ENCODE data around the gene TSKU. TPM values are rescaled to one million over a fixed set of nuclear protein-coding genes. Genes with fewer than 3 reads are reported as not detected.

The TSKU gene
- total and polyA plus RNA-seq, 2 experiments from 2014 or later, result 61.9 to 81.9 TPM

DNA sequence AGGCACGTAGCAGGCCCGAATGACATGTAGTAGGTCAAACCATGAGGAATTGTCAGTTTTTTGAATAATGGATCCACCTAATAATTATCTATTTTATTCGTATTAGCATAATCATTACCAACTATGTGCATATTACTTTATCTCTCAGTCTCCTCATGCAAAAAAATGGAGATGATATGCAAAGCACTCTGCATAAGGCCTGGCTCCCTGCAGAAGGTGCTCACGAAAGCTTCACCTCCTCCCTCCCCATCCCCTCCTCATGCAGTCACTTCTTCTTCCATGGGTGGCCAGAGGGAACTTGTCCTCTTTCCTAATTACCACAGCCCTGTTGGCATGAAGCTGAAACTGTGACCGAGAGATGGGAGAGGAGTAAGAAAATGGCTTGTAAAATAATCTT, 20.8 kb upstream of the TSKU start:
- TF ChIP-seq EZH2phosphoT487 (IDR thresholded peaks at IDR 0.05; ENCODE audit: low read depth, severe bottlenecking, unreplicated experiment) (no peak), EZH2 (IDR thresholded peaks at IDR 0.05; ENCODE audit: borderline replicate concordance) (no peak)
- TF ChIP-seq, protein P1, sequence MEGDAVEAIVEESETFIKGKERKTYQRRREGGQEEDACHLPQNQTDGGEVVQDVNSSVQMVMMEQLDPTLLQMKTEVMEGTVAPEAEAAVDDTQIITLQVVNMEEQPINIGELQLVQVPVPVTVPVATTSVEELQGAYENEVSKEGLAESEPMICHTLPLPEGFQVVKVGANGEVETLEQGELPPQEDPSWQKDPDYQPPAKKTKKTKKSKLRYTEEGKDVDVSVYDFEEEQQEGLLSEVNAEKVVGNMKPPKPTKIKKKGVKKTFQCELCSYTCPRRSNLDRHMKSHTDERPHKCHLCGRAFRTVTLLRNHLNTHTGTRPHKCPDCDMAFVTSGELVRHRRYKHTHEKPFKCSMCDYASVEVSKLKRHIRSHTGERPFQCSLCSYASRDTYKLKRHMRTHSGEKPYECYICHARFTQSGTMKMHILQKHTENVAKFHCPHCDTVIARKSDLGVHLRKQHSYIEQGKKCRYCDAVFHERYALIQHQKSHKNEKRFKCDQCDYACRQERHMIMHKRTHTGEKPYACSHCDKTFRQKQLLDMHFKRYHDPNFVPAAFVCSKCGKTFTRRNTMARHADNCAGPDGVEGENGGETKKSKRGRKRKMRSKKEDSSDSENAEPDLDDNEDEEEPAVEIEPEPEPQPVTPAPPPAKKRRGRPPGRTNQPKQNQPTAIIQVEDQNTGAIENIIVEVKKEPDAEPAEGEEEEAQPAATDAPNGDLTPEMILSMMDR (IDR thresholded peaks at IDR 0.05; ENCODE audit: poor library complexity), result no peak
- no peaks in the 10 kb centered on the region for H3K9me3 ChIP-seq (ENCODE audit: low read depth)
- no peak overlapping the region for H2AFZ ChIP-seq
- no peaks in the 10 kb centered on the region for H4K20me1 ChIP-seq (ENCODE audit: insufficient read depth, poor library complexity, severe bottlenecking)
- no peaks in the 10 kb centered on the region for H3K27me3 ChIP-seq
- 97% methylated on average over 5 of the region's 5 CpGs for WGBS (ENCODE audit: low lambda C conversion rate, missing lambda C conversion rate)
- no peaks in the 10 kb centered on the region for H3K9me2 ChIP-seq (replicated peaks; ENCODE audit: insufficient read depth)
- H3K4me3 ChIP-seq, result no peak overlapping the region
- H3K36me3 ChIP-seq (replicated peaks; ENCODE audit: insufficient read depth, low read depth), result no peaks in the 10 kb centered on the region
- H3K79me2 ChIP-seq, result no peaks in the 10 kb centered on the region
- no peak overlapping the region for H3K4me2 ChIP-seq
- no peak for DNase-seq (ENCODE audit: low spot score)
- H3K4me1 ChIP-seq (ENCODE audit: insufficient read depth), result peaks cover 10% of the 10 kb centered on the region
- no peak overlapping the region for H3K27ac ChIP-seq

- H3K27me3 ChIP-seq, result no peaks in the 10 kb centered on the region
- H3K36me3 ChIP-seq (replicated peaks; ENCODE audit: insufficient read depth, low read depth), result no peaks in the 10 kb centered on the region
- no peak overlapping the region for H3K4me3 ChIP-seq
- no peak overlapping the region for H3K27ac ChIP-seq
- 95% methylated on average over 5 of the region's 5 CpGs for WGBS (ENCODE audit: low lambda C conversion rate, missing lambda C conversion rate)
- H3K79me2 ChIP-seq, result no peaks in the 10 kb centered on the region
- no peak for DNase-seq (ENCODE audit: low spot score)
- no peaks in the 10 kb centered on the region for H3K9me2 ChIP-seq (replicated peaks; ENCODE audit: insufficient read depth)
- no peaks in the 10 kb centered on the region for H3K9me3 ChIP-seq (ENCODE audit: low read depth)
- H4K20me1 ChIP-seq (ENCODE audit: insufficient read depth, poor library complexity, severe bottlenecking), result no peaks in the 10 kb centered on the region
- peaks cover 17% of the 10 kb centered on the region for H3K4me1 ChIP-seq (ENCODE audit: insufficient read depth)
- H2AFZ ChIP-seq, result no peak overlapping the region
- TF ChIP-seq EZH2 (IDR thresholded peaks at IDR 0.05; ENCODE audit: borderline replicate concordance), result no peak
- TF ChIP-seq, protein P1 (IDR thresholded peaks at IDR 0.05; ENCODE audit: poor library complexity), result no peak
- TF ChIP-seq EZH2phosphoT487 (IDR thresholded peaks at IDR 0.05; ENCODE audit: low read depth, severe bottlenecking, unreplicated experiment), result no peak
- no peak overlapping the region for H3K4me2 ChIP-seq
Observed at GRCh38 chr11:76762867-76763572, 20.1 kb upstream of the TSKU start.

DNA sequence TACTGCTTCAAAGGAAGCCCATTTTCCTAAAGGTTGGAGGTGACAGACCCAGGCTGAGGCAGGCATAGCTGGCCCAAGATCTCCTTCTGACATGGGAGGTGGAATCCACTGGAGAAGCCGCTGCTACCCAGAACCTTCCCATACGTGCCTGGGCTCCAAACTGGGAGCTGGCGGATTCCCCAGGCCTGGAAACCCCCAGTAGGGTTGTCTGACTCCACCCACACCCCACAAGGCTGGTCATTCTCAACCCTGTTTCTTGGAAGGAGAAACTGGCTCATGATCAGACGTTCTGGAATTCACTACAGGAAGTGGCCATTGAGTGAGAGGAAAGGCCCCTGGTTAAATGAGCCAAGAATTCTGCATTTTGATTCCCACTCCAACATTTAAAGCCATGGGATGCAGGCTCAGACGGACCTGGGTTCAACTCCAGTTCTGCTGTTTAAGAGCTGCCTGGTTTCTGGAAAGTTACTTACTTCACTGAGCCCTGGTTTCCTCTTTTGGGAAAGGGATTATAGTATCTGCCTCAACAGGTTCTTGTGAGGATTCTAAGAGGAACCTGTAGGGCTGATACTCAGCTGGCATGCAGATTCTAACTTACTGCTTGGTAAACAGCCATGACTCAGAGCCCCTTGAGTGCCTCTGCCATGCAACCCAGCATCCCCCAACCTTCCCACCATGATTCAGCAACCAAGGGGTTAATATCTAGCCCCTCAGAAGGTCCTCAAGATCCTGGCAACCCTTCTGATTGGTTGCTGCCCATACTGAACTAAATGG, 19.4 kb upstream of the TSKU start:
- H3K9me2 ChIP-seq (replicated peaks; ENCODE audit: insufficient read depth), result no peaks in the 10 kb centered on the region
- no peaks in the 10 kb centered on the region for H3K79me2 ChIP-seq
- WGBS (ENCODE audit: low lambda C conversion rate, missing lambda C conversion rate), result 75% methylated on average over 5 of the region's 5 CpGs
- H3K4me1 ChIP-seq (ENCODE audit: insufficient read depth), result peaks cover 24% of the 10 kb centered on the region
- no peaks in the 10 kb centered on the region for H3K36me3 ChIP-seq (replicated peaks; ENCODE audit: insufficient read depth, low read depth)
- H2AFZ ChIP-seq, result no peak overlapping the region
- H3K27me3 ChIP-seq, result no peaks in the 10 kb centered on the region
- DNase-seq (ENCODE audit: low spot score), result no peak
- H4K20me1 ChIP-seq (ENCODE audit: insufficient read depth, poor library complexity, severe bottlenecking), result no peaks in the 10 kb centered on the region
- H3K9me3 ChIP-seq (ENCODE audit: low read depth), result no peaks in the 10 kb centered on the region
- no peak overlapping the region for H3K27ac ChIP-seq
- TF ChIP-seq, protein P1 (IDR thresholded peaks at IDR 0.05; ENCODE audit: poor library complexity), result no peak
- TF ChIP-seq EZH2phosphoT487 (IDR thresholded peaks at IDR 0.05; ENCODE audit: low read depth, severe bottlenecking, unreplicated experiment) (no peak), EZH2 (IDR thresholded peaks at IDR 0.05; ENCODE audit: borderline replicate concordance) (no peak)
- H3K4me3 ChIP-seq, result no peak overlapping the region
- no peak overlapping the region for H3K4me2 ChIP-seq

Measured in hepatocyte (in vitro differentiated cells).